Heart left ventricle (tissue), 16 donors: ENCODE results near the gene PDXK. TPM values are rescaled to one million over a fixed set of nuclear protein-coding genes. Genes with fewer than 3 reads are reported as not detected.
"Not testable (repeated sequence)": the region's sequence is repeated elsewhere in the genome, so short reads cannot be mapped to it uniquely, and the experiment has no call there.

Source experiments
- ATAC-seq, 4 donors: fragments of 200-7000 bp; cut with Tn5 transposase; one replicate each; pipeline ENCODE4 v1.9.1; 2020 to 2022; ENCODE audit warnings: moderate library complexity in 4 of 4, mild to moderate bottlenecking in 3 of 4, moderate number of reproducible peaks in 1 of 4
- DNase-seq, 5 donors: peaks; one replicate each; pipeline ENCODE4 v3.0.0-alpha.2; 2020
- H3K27ac ChIP-seq, 12 donors: fragments of 200-600 bp; sonication (generic) in 4 of 12; one replicate each; pipeline versions ENCODE4 v1.5.0 to v1.8.0; 2016 to 2022; ENCODE audit warnings: mild to moderate bottlenecking in 2 of 12
- H3K27me3 ChIP-seq, 9 donors: fragments of 200-600 bp; sonication (generic) in 2 of 9; one replicate each; pipeline versions ENCODE4 v1.5.1 to v1.8.0; 2016 to 2022; ENCODE audit warnings: mild to moderate bottlenecking in 3 of 9
- H3K36me3 ChIP-seq, 9 donors: fragments of 200-600 bp; sonication (generic) in 2 of 9; one replicate each; pipeline versions ENCODE4 v1.5.0 to v1.8.0; 2018 to 2022; ENCODE audit warnings: mild to moderate bottlenecking in 2 of 9
- H3K4me1 ChIP-seq, 12 donors: fragments of 200-600 bp; sonication (generic) in 4 of 12; one replicate each; pipeline versions ENCODE4 v1.5.0 to v1.8.0; 2016 to 2022; ENCODE audit warnings: mild to moderate bottlenecking in 3 of 12
- H3K4me3 ChIP-seq, 12 donors: fragments of 200-600 bp; sonication (generic) in 4 of 12; one replicate each; pipeline versions ENCODE4 v1.5.0 to v1.8.0; 2017 to 2022; ENCODE audit warnings: mild to moderate bottlenecking in 9 of 12, moderate library complexity in 4 of 12
- H3K9me3 ChIP-seq, 12 donors: fragments of 200-600 bp; sonication (generic) in 4 of 12; one replicate each; pipeline versions ENCODE4 v1.5.0 to v1.8.0; 2016 to 2022; ENCODE audit warnings: mild to moderate bottlenecking in 1 of 12
- CTCF ChIP-seq, 12 donors: fragments of 200-600 bp; sonication (generic) in 4 of 12; IDR thresholded peaks; one replicate each; pipeline versions ENCODE4 v1.5.0 to v1.8.0; 2018 to 2022; ENCODE audit warnings: antibody characterized with exemption in 12 of 12, mild to moderate bottlenecking in 5 of 12
- POLR2A ChIP-seq, 2 donors: fragments of 450-650 bp; IDR thresholded peaks; one replicate each; pipeline ENCODE4 v1.6.1; 2017; ENCODE audit warnings: antibody characterized with exemption in 2 of 2, mild to moderate bottlenecking in 2 of 2, moderate library complexity in 2 of 2
- WGBS, 4 donors: extraction: QIAGEN DNeasy Blood & Tissue Kit in 2 of 4; methylation state at CpG; one replicate each; pipeline versions ENCODE4 v1.1.5 to v1.1.7; 2013 to 2018; 5-methylcytosine and 5-hydroxymethylcytosine counted together
- intact Hi-C, 10 donors: fragments of 100-400 bp; cut with DNase I; formaldehyde crosslinking; loops; one replicate each; pipeline versions ENCODE4 v1.11.1 to v1.14.2; 2022
- polyA plus RNA-seq, 2 donors: library from polyadenylated mRNA; stranded (reverse); fragments of 200-250 nt; gene quantifications; one replicate each; pipeline ENCODE4 v1.2.3, GENCODE V29; 2013
- total RNA-seq, 9 donors: library from RNA; depleted of rRNA in 2 of 9; stranded (reverse); fragments of >200 nt in 2 of 9; fragmentation: NEBNext Ultra II Directional in 3 of 9; extraction: Animal tissue kit (Norgen Biotek cat#: 25700) in 3 of 9; gene quantifications; one replicate each; pipeline versions ENCODE4 v1.1.0 to v1.2.4, GENCODE V29; 2016 to 2023
- donor health status: ischemic (EF 13 %, LVEDD 7.1; RV severe dilation, severe dysfunction).
- donor health status: healthy with polysubstance abuse.
- donor health status: DM: no; HTN: yes; CAD: no.
- donor health status: DM: no; HTN: no; CAD: no.
- donor health status: ischemic (EF 25% LVEDD 6.9; RV normal size, moderate dysfunction).
- donor health status: ischemic (EF 25% LVEDD 5.7; RV mildly dilated, moderate dysfunction).
- donor health status: healthy.
- donor health status: DM: yes; HTN: yes; CAD: no.
- donor health status: ischemic (EF 35%, LVEDD 5.7; RV mildly dilated, moderate dysfunction).
- donor health status: nonischemic (EF 11% LVEDD 7.7; RV severe dilation, severe dysfunction).
- donor health status: DM: yes; HTN: yes; CAD: no.
- donor health status: PGD.
- donor health status: ischemic (EF 29% LVEDD 5.4; RV normal size, mild dysfunction).
- donor health status: nonischemic (EF 23%, LVEDD 6.1; RV moderate dilation, normal function).

PDXK gene
- total and polyA plus RNA-seq, 11 donors: 46.5 to 105 (median 79.7) TPM

- H3K27me3 ChIP-seq: no peaks in the 10 kb centered on the region
- intact Hi-C loops: no loop called here
- peak in 1 of 5 donors; percentile 43 for DNase-seq
These were observed 6.5 kb upstream of the PDXK start for GRCh38 chr21:43712268-43712942.

GRCh38 chr21:43713123-43713522, 5.8 kb upstream of the PDXK start:
- H3K27ac ChIP-seq, intact Hi-C loops, H3K36me3 ChIP-seq, ATAC-seq, H3K9me3 ChIP-seq, H3K27me3 ChIP-seq, H3K4me3 ChIP-seq, DNase-seq: not testable (repeated sequence)
- peaks cover 0 to 29% (median 0%) of the 10 kb centered on the region in 12 donors for H3K4me1 ChIP-seq
- WGBS, 4 donors: 94 to 97% (median 96%) methylated on average over 6 of the region's 6 CpGs

More at GRCh38 chr21:43712268-43712942, 6.5 kb upstream of the PDXK start:
- H3K4me1 ChIP-seq: peaks cover 0 to 26% (median 0%) of the 10 kb centered on the region in 12 donors
- peaks cover 0 to 4% (median 0%) of the 10 kb centered on the region in 12 donors for H3K9me3 ChIP-seq
- no peak overlapping the region for H3K27ac ChIP-seq
- 58 to 75% (median 70%) methylated on average over 10 to 13 of the region's 13 CpGs for WGBS, 4 donors
- no peak overlapping the region for H3K4me3 ChIP-seq
- H3K36me3 ChIP-seq: no peaks in the 10 kb centered on the region
- no peak for TF ChIP-seq POLR2A (IDR thresholded peaks at IDR 0.05)
- TF ChIP-seq CTCF (IDR thresholded peaks at IDR 0.05): no peak
- peak in 3 of 4 donors; percentile 14 to 55 (median 31) for ATAC-seq

GRCh38 chr21:43716376-43717165, 2.4 kb upstream of the PDXK start:
- 70 to 79% (median 71%) methylated on average over 12 of the region's 12 CpGs for WGBS, 4 donors
- ATAC-seq: no peak
- no peak for DNase-seq
- intact Hi-C loops: loop anchor here in 1 of 10 donors (5.0 kb wide), 1 partner anchor 61 kb away; the partner anchor contains the start of gene CSTB
- H3K4me3 ChIP-seq: no peak overlapping the region
- H3K4me1 ChIP-seq: peaks cover 0 to 33% (median 20%) of the 10 kb centered on the region in 12 donors
- no peak overlapping the region for H3K27ac ChIP-seq
- TF ChIP-seq CTCF (IDR thresholded peaks at IDR 0.05) (no peak), POLR2A (IDR thresholded peaks at IDR 0.05) (no peak)
- no peaks in the 10 kb centered on the region for H3K9me3 ChIP-seq
- H3K27me3 ChIP-seq: no peaks in the 10 kb centered on the region
- H3K36me3 ChIP-seq: no peaks in the 10 kb centered on the region

GRCh38 chr21:43717166-43717853, 1.6 kb upstream of the PDXK start:
- ATAC-seq (no peak), DNase-seq (peak in 1 of 5 donors; percentile 48)
- 83 to 87% (median 84%) methylated on average over 13 of the region's 13 CpGs for WGBS, 4 donors
- Histone ChIP-seq H3K9me3 (no peaks in the 10 kb centered on the region), H3K4me3 (no peak overlapping the region), H3K27me3 (no peaks in the 10 kb centered on the region), H3K27ac (no peak overlapping the region), H3K4me1 (peaks cover 0 to 36% (median 26%) of the 10 kb centered on the region in 12 donors), H3K36me3 (no peaks in the 10 kb centered on the region)
- intact Hi-C loops: loop anchor here in 1 of 10 donors (5.0 kb wide), 1 partner anchor 60 kb away; the partner anchor contains the start of gene CSTB
- TF ChIP-seq POLR2A (IDR thresholded peaks at IDR 0.05): no peak
- no peak for TF ChIP-seq CTCF (IDR thresholded peaks at IDR 0.05)
